ENCODE measurements around the gene ERC2.

The ERC2 gene

GRCh38 chr3:55541456-55541855, 926.8 kb downstream of the ERC2 start:
- Histone ChIP-seq H3K4me3 (ENCODE audit: low read length, poor library complexity, severe bottlenecking) (no peak overlapping the region), H3K9me2 (replicated peaks; ENCODE audit: low read depth, low read length) (no peaks in the 10 kb centered on the region), H4K20me1 (ENCODE audit: insufficient read depth, low read length, poor library complexity, severe bottlenecking) (no peaks in the 10 kb centered on the region), H3F3A (ENCODE audit: low read depth) (no peaks in the 10 kb centered on the region), H3K9ac (ENCODE audit: low read depth, low read length, poor library complexity, severe bottlenecking) (no peak overlapping the region), H3K36me3 (ENCODE audit: insufficient read depth, low read length) (no peaks in the 10 kb centered on the region), H2AFZ (ENCODE audit: low read length) (no peak overlapping the region), H3K4me2 (ENCODE audit: low read depth, low read length, poor library complexity, severe bottlenecking) (no peak overlapping the region), H3K4me1 (ENCODE audit: insufficient read depth, low read length, poor library complexity, severe bottlenecking) (no peaks in the 10 kb centered on the region), H3K79me2 (ENCODE audit: insufficient read depth, low read length) (no peaks in the 10 kb centered on the region), H3K9me3 (ENCODE audit: insufficient read depth, low read depth, low read length) (no peaks in the 10 kb centered on the region), H3K27me3 (ENCODE audit: insufficient read depth, low read length, poor library complexity, severe bottlenecking) (no peaks in the 10 kb centered on the region)
- TF ChIP-seq CTCF (conservative IDR thresholded peaks at IDR 0.05; ENCODE audit: low read length) (no peak), EZH2phosphoT487 (IDR thresholded peaks at IDR 0.05; ENCODE audit: borderline replicate concordance) (no peak)

GRCh38 chr3:55541016-55541415, 927.3 kb downstream of the ERC2 start:
- TF ChIP-seq EZH2phosphoT487 (IDR thresholded peaks at IDR 0.05; ENCODE audit: borderline replicate concordance), result no peak
- no peak for TF ChIP-seq CTCF (conservative IDR thresholded peaks at IDR 0.05; ENCODE audit: low read length)
- Histone ChIP-seq H4K20me1 (ENCODE audit: insufficient read depth, low read length, poor library complexity, severe bottlenecking) (no peaks in the 10 kb centered on the region), H3K79me2 (ENCODE audit: insufficient read depth, low read length) (no peaks in the 10 kb centered on the region), H3K9me2 (replicated peaks; ENCODE audit: low read depth, low read length) (no peaks in the 10 kb centered on the region), H3K27me3 (ENCODE audit: insufficient read depth, low read length, poor library complexity, severe bottlenecking) (no peaks in the 10 kb centered on the region), H3F3A (ENCODE audit: low read depth) (no peaks in the 10 kb centered on the region), H3K9me3 (ENCODE audit: insufficient read depth, low read depth, low read length) (no peaks in the 10 kb centered on the region), H3K4me3 (ENCODE audit: low read length, poor library complexity, severe bottlenecking) (no peak overlapping the region), H3K4me2 (ENCODE audit: low read depth, low read length, poor library complexity, severe bottlenecking) (no peak overlapping the region), H3K36me3 (ENCODE audit: insufficient read depth, low read length) (no peaks in the 10 kb centered on the region), H3K9ac (ENCODE audit: low read depth, low read length, poor library complexity, severe bottlenecking) (no peak overlapping the region), H3K4me1 (ENCODE audit: insufficient read depth, low read length, poor library complexity, severe bottlenecking) (no peaks in the 10 kb centered on the region), H2AFZ (ENCODE audit: low read length) (no peak overlapping the region)

GRCh38 chr3:55540579-55540978, 927.7 kb downstream of the ERC2 start:
- H3K9me2 ChIP-seq (replicated peaks; ENCODE audit: low read depth, low read length), result no peaks in the 10 kb centered on the region
- H3K27me3 ChIP-seq (ENCODE audit: insufficient read depth, low read length, poor library complexity, severe bottlenecking), result no peaks in the 10 kb centered on the region
- H3K79me2 ChIP-seq (ENCODE audit: insufficient read depth, low read length), result no peaks in the 10 kb centered on the region
- H4K20me1 ChIP-seq (ENCODE audit: insufficient read depth, low read length, poor library complexity, severe bottlenecking), result no peaks in the 10 kb centered on the region
- H3K9me3 ChIP-seq (ENCODE audit: insufficient read depth, low read depth, low read length), result no peaks in the 10 kb centered on the region
- no peak overlapping the region for H3K4me3 ChIP-seq (ENCODE audit: low read length, poor library complexity, severe bottlenecking)
- no peaks in the 10 kb centered on the region for H3F3A ChIP-seq (ENCODE audit: low read depth)
- no peaks in the 10 kb centered on the region for H3K4me1 ChIP-seq (ENCODE audit: insufficient read depth, low read length, poor library complexity, severe bottlenecking)
- no peak overlapping the region for H2AFZ ChIP-seq (ENCODE audit: low read length)
- no peak overlapping the region for H3K9ac ChIP-seq (ENCODE audit: low read depth, low read length, poor library complexity, severe bottlenecking)
- TF ChIP-seq CTCF (conservative IDR thresholded peaks at IDR 0.05; ENCODE audit: low read length) (no peak), EZH2phosphoT487 (IDR thresholded peaks at IDR 0.05; ENCODE audit: borderline replicate concordance) (no peak)
- no peak overlapping the region for H3K4me2 ChIP-seq (ENCODE audit: low read depth, low read length, poor library complexity, severe bottlenecking)
- no peaks in the 10 kb centered on the region for H3K36me3 ChIP-seq (ENCODE audit: insufficient read depth, low read length)
